NCI-H82 (cell line): Measurements from ENCODE around the gene CFL2.
"Not testable (repeated sequence)": the region's sequence is repeated elsewhere in the genome, so short reads cannot be mapped to it uniquely, and the experiment has no call there.

ENCODE experiments used
- DNase-seq: peaks from one replicate; lab custom pipeline; 2025; lab: John Stamatoyannopoulos, UW

Gene CFL2

GRCh38 chr14:34711796-34712712, 2.3 kb downstream of the CFL2 start:
- DNase-seq, result no peak

- DNase-seq, result peak; percentile 51
These were observed 3.2 kb downstream of the CFL2 start for GRCh38 chr14:34711169-34711568.

- no peak for DNase-seq
These were observed 3.6 kb downstream of the CFL2 start for GRCh38 chr14:34710744-34711143.

- DNase-seq, result no peak
These were observed 4.4 kb downstream of the CFL2 start for GRCh38 chr14:34710006-34710405.

GRCh38 chr14:34707722-34708121, 6.7 kb downstream of the CFL2 start:
- DNase-seq, result peak; percentile 65

GRCh38 chr14:34701808-34702207, 12.6 kb downstream of the CFL2 start:
- no peak for DNase-seq

GRCh38 chr14:34700622-34701130, 13.7 kb downstream of the CFL2 start:
- no peak for DNase-seq

GRCh38 chr14:34699873-34700621, 14.3 kb downstream of the CFL2 start:
- peak; percentile 84 for DNase-seq

GRCh38 chr14:34694216-34694615, 20.2 kb downstream of the CFL2 start:
- not testable (repeated sequence) for DNase-seq

GRCh38 chr14:34693228-34693939, 21.0 kb downstream of the CFL2 start:
- peak; percentile 10 for DNase-seq

- no peak for DNase-seq
These were observed 21.5 kb downstream of the CFL2 start for GRCh38 chr14:34692898-34693227.

GRCh38 chr14:34692348-34692747, 22.0 kb downstream of the CFL2 start:
- DNase-seq, result no peak

- DNase-seq, result no peak
These were observed 23.2 kb downstream of the CFL2 start for GRCh38 chr14:34691206-34691605.

GRCh38 chr14:34688470-34689206, 25.8 kb downstream of the CFL2 start:
- DNase-seq, result no peak

- DNase-seq, result peak; percentile 80
These were observed 28.5 kb downstream of the CFL2 start for GRCh38 chr14:34685819-34686428.

GRCh38 chr14:34684578-34684977, 29.8 kb downstream of the CFL2 start:
- DNase-seq, result no peak

- DNase-seq, result no peak
These were observed 31.5 kb downstream of the CFL2 start for GRCh38 chr14:34682787-34683321.

GRCh38 chr14:34680806-34681479, 33.5 kb downstream of the CFL2 start:
- no peak for DNase-seq

GRCh38 chr14:34678735-34679134, 35.7 kb downstream of the CFL2 start:
- DNase-seq, result no peak

GRCh38 chr14:34678306-34678705, 36.1 kb downstream of the CFL2 start:
- no peak for DNase-seq
